ENCODE data around the gene TBL1X.

The TBL1X gene

DNA sequence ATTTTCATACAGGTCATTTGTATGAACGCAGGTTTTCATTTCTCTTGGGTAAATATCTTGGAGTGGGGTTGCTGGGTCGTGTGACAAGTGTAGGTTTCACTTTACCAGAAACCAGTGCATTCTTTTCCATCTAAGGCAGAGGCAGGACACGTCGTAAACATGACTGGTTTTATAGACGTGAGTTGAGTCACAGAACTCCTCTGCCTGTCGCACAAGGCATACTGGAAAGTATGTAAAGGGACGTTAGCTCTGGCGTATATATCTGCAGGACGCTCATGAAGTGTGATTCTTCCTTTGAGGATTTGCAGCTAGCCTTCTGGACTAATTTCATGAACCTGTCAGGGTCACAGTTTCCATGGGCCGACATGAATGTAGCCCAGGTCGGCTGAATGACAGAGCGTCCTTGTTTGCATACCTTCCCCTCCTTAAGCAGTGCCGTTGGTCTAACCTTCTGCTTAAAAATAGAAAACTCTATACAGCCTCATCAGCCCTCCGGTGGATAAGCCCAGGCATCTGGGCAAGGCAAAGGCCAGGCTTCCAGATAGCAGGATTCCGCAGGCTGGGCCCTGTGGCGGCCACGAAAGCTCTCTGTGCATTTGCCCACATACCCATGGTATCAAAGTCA, 194.8 kb downstream of the TBL1X start:
- H3K4me3 ChIP-seq (ENCODE audit: low read depth, low read length): no peak overlapping the region
- TF ChIP-seq, protein P1, sequence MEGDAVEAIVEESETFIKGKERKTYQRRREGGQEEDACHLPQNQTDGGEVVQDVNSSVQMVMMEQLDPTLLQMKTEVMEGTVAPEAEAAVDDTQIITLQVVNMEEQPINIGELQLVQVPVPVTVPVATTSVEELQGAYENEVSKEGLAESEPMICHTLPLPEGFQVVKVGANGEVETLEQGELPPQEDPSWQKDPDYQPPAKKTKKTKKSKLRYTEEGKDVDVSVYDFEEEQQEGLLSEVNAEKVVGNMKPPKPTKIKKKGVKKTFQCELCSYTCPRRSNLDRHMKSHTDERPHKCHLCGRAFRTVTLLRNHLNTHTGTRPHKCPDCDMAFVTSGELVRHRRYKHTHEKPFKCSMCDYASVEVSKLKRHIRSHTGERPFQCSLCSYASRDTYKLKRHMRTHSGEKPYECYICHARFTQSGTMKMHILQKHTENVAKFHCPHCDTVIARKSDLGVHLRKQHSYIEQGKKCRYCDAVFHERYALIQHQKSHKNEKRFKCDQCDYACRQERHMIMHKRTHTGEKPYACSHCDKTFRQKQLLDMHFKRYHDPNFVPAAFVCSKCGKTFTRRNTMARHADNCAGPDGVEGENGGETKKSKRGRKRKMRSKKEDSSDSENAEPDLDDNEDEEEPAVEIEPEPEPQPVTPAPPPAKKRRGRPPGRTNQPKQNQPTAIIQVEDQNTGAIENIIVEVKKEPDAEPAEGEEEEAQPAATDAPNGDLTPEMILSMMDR (IDR thresholded peaks at IDR 0.05; ENCODE audit: low read depth, low read length): no peak

DNA sequence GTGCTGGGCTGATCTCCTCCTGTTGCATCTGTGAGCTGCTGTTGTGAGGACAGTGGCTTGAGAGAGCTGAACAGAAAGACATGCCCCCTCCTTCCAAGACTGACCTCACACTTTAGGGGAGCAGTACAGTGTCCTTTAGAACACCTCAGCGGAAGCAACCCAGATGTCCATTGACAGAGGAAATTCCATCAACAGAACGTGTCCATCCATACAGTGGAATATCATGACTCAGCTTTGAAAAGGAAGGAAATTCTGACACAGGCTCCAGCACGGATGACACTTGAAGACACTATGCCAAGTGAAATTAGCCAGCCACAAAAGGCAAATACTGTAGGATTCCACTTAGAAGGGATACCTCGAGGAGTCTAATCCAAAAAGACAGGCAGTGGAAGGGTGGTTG, 197.3 kb downstream of the TBL1X start:
- TF ChIP-seq, protein P1 (IDR thresholded peaks at IDR 0.05; ENCODE audit: low read depth, low read length): no peak
- H3K4me3 ChIP-seq (ENCODE audit: low read depth, low read length): no peak overlapping the region

DNA sequence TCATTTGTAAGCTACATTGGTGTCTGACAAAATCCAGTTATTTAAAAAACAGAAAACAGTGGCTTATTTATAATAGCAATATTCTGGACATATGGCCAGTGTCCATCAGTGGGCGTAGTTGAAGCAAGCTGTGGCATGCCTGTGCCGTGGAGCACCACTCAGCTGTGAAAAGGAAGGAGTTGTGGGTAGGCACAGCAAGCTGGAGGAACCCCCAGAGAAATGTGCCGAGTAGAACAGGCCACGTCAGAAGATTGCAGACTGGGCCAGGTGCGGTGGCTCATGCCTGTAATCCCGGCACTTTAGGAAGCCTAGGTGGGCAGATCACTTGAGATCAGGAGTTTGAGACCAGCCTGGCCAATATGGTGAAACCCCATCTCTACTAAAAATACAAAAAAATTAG, 198.4 kb downstream of the TBL1X start:
- H3K4me3 ChIP-seq (ENCODE audit: low read depth, low read length): no peak overlapping the region
- TF ChIP-seq, protein P1 (IDR thresholded peaks at IDR 0.05; ENCODE audit: low read depth, low read length): no peak

DNA sequence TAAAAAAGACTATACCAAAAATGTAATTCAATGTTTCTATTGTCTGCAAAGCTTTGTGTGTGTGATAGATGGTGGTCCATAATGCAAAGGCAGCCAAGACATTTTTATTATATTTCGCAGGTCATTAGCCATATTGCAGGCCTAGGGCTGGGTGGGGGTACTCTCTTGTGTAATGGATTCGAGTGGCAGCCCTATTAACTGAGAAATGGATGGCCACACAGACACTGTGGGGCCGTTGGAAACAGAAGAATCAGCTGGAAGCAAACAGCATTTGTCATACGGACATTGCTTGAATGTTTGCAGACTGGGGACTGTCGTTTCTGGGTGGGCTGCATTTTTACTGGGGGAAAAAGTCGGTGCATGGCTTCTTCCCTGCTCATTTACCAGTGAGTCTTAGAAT, 199.4 kb downstream of the TBL1X start:
- TF ChIP-seq, protein P1 (IDR thresholded peaks at IDR 0.05; ENCODE audit: low read depth, low read length): no peak
- H3K4me3 ChIP-seq (ENCODE audit: low read depth, low read length): no peak overlapping the region

DNA sequence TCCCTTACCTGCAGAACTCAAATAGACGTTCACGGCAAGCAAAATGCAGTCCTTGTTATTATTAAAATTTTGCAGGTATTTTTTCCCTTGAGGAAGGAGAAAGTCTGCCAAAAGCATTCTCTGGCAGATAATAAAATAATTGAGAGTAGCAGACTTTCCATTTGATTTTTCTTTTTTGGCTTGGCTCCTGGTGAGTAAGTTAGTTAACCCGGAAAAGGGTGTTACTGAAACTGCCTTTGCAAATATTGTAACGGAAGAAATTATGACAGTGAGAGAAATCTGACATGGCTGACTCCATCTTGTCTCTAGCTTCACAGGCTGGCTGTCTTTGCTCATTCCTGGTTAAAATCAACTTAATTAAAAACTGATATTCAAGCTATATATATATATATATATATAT, 200.3 kb downstream of the TBL1X start:
- TF ChIP-seq, protein P1 (IDR thresholded peaks at IDR 0.05; ENCODE audit: low read depth, low read length): no peak
- H3K4me3 ChIP-seq (ENCODE audit: low read depth, low read length): no peak overlapping the region

DNA sequence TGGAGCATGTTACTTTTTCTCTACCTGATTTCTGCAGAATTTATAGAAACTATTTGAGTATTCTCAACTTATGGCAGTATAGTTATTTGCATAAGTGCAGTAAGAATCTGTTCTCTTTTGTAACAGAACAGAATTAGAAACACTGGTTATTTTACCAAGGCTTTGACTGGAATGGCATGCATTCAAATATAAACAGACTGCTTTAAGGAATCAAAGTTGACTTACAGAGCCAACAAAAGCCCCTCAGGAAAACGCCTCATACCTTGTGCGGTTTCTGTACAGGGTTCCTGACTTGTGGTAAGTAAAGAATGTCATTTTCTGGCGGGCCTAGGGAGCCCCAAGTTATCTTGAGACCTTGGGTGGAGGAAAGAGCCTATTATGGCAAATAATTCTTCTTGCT, 203.7 kb downstream of the TBL1X start:
- no peak overlapping the region for H3K4me3 ChIP-seq (ENCODE audit: low read depth, low read length)
- TF ChIP-seq, protein P1 (IDR thresholded peaks at IDR 0.05; ENCODE audit: low read depth, low read length): no peak

DNA sequence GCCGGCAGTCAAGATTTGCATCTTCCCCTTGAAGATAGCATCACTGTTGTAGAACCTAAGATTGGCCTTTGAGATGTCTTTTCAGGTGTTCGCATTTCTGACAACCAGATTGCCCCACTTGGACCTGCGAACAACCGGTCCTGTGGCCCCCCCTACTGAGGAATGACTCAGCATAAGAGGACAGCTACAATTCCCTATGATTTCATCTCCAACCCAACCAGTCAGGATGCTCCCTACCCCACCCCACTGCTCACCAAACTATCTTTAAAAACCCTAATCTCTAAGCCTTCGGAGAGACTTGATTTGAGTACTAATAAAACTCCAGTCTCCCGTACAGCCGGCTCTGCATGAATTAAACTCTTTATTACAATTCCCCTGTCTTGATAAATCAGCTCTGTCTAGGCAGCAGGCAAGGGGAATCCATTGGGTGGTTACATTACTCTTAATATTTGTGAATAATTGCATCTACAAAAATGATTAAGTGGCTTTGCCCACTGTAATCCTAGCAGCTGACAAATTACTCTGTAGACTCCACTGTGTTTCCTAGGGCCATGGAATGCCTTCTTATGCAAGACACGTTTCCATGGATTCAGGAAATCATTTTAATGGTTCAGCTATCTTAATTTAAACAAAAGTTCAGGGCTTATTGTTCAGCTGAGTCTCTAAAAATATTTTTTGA, 205.4 kb downstream of the TBL1X start:
- H3K4me3 ChIP-seq (ENCODE audit: low read depth, low read length): no peak overlapping the region
- TF ChIP-seq, protein P1 (IDR thresholded peaks at IDR 0.05; ENCODE audit: low read depth, low read length): no peak

Data from WI38 (cell line).